OCI-LY3 (cell line): ENCODE data around the gene RNGTT.

Experiments used
- CTCF ChIP-seq: fragments of 200-600, 300-600 bp; sonication (generic); IDR thresholded peaks from 2 replicates; pipeline ENCODE4 v1.5.1; 2014; ENCODE audit warnings: antibody characterized with exemption, low read length, low read depth
- EZH2phosphoT487 ChIP-seq: fragments of 200-600 bp; shearing (Covaris generic); IDR thresholded peaks from 2 replicates; pipeline ENCODE4 v1.6.1; 2018; ENCODE audit warnings: antibody characterized with exemption, mixed run types, low read depth

- TF ChIP-seq CTCF (no peak), EZH2phosphoT487 (no peak)
These were observed 147.9 kb downstream of the RNGTT start for GRCh38 chr6:88815491-88815890.
